Myocyte (in vitro differentiated cells): ENCODE data around the gene PHKB. TPM values are rescaled to one million over a fixed set of nuclear protein-coding genes. Genes with fewer than 3 reads are reported as not detected.
"Not testable (repeated sequence)": the region's sequence is repeated elsewhere in the genome, so short reads cannot be mapped to it uniquely, and the experiment has no call there.

Source experiments
- DNase-seq: peaks from one replicate; pipeline ENCODE4 v3.0.0-alpha.2; 2012; ENCODE audit warnings: low read depth
- total RNA-seq: library from RNA; depleted of rRNA; stranded (reverse); fragments of >200 nt; gene quantifications from 2 replicates; pipeline ENCODE4 v1.2.3, GENCODE V29; 2014

The PHKB gene
- total RNA-seq, 1 donor from 2014 or later, result 34.8 TPM

DNA sequence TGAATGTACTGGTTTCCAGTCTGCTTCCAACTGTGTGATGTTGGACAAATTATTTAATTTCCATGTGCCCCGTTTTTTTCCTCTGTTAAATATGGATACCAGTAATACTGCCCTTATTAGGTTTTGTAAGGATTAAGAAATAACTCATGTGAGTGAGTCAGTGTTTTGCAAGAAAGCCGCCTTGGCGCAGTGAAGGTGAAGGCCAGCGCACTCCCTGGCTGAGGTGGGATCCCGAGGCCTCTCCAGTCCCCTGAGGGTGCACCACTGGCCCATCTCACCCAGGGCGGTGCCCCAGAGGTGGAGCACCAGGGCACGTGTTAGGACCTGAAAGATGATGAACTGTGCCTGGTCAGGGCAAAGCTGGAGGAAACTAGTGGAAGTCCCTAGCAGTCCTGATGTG, 43.5 kb downstream of the PHKB start:
- DNase-seq, result no peak

DNA sequence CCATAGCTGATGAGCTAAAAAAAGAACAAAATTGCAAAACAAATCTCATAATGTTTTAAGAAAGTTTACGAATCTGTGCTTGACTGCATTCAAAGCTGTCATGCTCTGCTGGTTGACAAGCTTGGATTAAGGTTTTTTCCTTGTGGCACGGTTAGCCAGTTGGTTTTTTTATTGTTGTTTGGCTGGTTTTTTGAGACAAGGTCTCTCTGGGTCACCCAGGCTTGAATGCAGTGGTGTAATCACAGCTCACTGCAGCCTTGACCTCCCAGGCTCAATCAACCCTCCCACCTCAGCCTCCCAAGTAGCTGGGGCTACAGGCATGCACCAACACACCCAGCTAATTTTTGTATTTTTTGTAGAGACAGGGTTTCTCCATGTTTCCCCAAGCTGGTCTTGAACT, 45.7 kb downstream of the PHKB start:
- DNase-seq, result no peak

- no peak for DNase-seq
These were observed 46.6 kb downstream of the PHKB start for GRCh38 chr16:47507701-47508100.

GRCh38 chr16:47511882-47512281, 50.8 kb downstream of the PHKB start:
- no peak for DNase-seq

GRCh38 chr16:47519037-47519436, 57.9 kb downstream of the PHKB start:
- no peak for DNase-seq

DNA sequence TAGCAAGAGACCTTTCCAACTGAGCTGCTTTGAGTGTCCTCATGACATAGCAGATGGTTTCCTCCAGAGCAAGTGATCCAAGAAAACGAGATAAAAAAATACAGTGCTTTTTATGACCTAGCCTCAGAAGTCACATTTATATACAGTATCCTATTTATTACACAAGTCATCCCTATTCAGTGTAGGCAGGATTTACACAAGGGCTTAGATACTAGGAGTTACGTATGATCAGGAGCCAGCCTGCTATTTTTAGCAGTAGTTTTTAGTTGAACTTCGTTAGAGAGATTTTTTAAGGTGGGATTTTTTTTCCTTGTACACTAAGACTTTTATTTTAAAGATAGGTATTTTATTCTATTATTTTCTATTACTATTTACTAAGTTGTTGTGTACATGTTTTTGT, 58.4 kb downstream of the PHKB start:
- DNase-seq, result no peak

DNA sequence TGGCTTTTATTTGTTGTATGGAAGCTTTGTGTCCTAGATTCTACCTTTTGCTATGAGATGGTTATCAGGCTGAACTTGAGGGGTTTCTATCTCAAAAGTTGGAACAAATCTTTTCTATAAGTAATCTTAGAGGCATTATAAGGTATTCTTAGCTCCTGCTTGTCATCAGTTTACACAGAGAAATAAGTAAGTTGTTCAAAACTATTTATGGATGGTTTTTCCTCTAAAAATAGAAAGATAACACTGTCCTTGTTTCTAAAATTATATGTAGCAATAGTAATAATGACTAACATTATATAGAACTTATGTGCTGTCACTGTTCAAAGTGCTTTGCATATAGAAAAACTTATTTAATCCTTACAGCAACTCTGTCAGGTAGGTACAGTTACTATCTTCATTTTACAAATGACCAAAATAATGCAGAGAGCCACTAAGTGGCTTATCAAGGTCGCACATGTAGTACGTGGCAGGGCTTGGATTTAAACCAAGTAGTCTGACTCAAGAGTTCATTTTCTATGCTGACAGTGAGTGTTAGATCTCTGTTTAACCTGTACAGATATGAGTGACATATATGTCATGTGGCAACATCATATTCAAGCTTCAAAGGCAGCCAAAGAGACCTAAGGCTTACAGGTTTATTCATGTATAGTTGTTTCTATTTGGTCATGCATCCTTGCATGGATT, 59.0 kb downstream of the PHKB start:
- no peak for DNase-seq

DNA sequence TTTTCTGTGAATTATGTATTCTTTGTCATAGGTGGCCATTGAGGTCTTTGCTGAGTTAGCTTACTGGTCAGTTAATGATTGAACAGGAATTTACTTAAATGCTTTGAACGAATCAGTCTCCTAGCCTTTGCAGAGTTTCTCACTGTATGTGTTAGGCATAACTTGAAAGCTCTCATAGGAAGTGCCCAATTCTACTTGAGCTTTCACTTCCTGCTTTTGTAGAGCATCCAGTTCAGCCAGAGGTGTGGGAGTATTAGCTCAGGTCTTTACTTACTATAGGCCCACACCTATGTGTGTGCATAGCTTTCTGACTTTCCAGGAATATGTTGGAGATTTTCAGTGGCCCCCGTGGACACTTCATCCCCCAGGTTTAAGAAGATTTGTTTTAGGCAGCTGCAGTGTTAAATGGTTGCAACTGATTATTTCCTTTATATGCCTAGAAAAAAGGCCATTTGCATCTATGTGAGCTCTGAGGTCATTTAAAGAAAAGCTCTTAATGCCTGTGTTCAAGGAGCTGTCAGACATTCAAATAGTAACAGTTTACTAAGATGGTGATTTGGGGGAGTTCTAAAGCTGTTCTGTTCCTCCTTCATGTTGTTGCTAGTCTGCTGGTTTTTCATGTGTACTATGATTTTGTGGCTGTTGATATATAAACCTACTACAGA, 62.3 kb downstream of the PHKB start:
- DNase-seq, result no peak

DNA sequence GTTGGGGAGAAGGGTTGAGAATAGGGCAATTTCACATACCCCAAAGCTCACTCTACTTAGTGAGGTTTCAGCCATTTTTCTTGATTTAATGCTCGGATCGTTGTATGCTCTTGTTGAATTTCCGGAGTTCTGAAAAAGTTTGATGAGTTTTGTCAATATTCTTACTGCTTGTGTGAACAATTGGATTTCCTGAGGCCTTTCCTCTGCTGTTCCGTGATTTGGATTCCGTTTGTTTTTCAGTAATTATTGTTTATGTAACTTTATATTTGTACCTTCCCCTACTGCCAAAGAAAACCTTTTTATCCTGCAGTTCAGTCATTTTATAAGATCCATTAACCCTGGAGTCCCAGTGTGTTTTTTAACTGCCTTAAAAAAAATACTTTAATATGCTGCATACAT, 62.9 kb downstream of the PHKB start:
- DNase-seq, result no peak

DNA sequence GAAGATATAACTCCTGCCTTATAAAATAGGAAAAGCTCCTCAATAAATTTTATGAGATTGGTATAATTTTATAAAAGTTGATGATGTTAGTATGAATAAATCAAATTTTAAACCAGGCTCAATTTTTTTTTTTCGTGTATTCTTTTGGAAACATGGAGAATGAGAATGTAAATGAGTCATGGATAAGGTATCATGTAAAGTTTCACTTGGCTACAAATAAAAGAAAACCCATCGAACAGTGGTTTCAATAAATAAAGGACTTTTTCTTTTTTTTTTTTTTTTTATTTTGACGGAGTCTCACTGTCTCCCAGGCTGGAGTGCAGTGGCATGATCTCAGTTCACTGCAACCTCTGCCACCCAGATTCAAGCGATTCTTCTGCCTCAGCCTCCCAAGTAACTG, 67.3 kb downstream of the PHKB start:
- no peak for DNase-seq

DNA sequence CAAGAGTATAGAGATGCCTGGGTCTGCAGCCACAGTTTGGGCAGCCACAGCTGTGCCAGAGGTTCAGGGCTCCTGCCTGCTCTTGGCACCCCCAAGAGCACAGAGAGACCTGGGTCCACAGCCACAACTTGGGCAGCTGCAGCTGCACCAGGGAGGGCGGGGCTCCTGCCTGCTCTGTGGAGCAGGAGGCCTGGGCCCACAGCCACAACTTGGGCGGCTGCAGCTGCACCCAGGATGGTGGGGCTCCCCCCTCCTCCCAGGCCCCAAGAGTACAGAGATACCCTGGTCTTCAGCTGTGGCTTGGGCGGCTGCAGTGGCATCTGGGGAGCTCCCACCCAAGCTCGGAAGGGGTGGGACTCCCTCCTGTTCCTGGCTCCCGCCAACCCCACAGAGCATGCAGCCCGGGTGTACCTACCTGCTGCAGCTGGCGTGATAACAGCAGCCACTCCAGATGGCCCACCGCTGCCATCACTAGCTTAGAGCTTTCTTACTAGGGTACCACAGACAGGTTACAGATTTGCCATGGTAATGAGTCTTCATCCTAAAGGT, 72.7 kb downstream of the PHKB start:
- peak; percentile 6 for DNase-seq

DNA sequence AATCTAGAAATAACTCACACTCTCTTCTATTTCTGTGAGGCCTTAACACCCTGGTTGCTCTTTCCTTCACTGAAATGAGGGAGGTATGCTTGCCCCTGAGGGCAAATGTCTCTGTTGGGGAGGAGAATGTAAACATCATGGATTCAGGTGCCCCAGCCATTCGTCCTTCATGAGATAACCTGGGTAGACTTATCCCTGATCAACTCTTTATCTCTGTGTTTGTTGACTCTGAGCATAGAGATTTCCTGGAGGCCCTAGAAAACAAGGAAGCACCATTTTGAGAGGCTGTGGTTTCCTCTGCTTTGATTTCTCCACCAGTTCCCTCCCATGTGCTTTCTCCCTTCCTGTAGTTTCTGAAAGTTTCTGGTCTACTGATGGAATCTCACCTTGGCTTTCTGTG, 77.3 kb downstream of the PHKB start:
- no peak for DNase-seq

DNA sequence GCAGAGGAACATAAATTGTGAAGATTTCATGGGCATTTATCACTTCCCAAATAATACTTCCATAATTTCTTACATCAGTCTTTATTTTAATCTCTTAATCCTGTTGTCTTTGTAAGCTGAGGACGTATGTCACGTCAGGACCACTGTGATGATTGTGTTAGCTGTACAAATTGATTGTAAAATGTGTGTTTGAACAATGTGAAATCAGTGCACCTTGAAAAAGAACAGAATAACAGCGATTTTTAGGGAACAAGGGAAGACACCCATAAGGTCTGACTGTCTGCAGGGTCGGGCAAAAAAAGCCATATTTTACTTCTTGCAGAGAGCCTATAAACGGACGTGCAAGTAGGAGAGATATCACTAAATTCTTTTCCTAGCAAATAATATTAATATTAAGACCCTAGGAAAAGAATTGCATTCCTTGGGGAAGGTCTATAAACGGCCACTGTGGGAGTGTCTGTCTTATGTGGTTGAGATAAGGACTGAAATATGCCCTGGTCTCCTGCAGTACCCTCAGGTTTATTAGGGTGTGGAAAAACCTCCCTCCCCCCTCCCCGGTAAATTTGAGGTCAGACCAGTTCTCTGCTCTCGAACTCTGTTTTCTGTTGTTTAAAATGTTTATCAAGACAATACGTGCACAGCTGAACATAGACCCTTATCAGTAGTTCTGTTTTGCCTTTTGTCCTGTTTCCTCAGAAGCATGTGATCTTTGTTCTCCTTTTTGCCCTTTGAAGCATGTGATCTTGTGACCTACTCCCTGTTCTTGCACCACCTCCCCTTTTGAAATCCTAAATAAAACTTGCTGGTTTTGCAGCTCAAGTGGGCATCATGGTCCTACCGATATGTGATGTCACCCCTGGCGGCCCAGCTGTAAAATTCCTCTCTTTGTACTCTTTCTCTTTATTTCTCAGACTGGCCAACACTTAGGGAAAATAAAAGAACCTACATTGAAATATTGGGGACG, 78.9 kb downstream of the PHKB start:
- not testable (repeated sequence) for DNase-seq

DNA sequence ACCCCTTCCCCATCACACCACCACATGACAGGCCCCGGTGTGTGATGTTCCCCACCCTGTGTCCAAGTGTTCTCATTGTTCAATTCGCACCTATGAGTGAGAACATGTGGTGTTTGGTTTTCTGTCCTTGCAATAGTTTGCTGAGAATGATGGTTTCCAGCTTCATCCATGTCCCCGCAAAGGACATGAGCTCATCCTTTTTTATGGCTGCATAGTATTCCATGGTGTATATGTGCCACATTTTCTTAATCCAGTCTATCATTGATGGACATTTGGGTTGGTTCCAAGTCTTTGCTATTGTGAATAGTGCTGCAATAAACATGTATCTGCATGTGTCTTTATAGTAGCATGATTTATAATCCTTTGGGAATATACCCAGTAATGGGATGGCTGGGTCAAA, 80.0 kb downstream of the PHKB start:
- not testable (repeated sequence) for DNase-seq

- DNase-seq, result not testable (repeated sequence)
These were observed 83.1 kb downstream of the PHKB start for GRCh38 chr16:47544255-47544654.

DNA sequence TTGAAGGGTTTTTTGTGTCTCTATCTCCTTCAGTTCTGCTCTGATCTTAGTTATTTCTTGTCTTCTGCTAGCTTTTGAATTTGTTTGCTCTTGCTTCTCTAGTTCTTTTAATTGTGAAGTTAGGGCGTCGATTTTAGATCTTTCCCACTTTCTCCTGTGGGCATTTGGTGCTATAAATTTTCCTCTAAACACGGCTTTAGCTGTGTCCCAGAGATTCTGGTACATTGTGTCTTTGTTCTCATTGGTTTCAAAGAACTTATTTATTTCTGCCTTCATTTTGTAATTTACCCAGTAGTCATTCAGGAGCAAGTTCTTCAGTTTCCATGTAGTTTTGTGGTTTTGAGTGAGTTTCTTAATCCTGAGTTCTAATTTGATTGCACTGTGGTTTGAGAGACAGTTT, 90.1 kb downstream of the PHKB start:
- DNase-seq, result not testable (repeated sequence)

- DNase-seq, result not testable (repeated sequence)
These were observed 90.6 kb downstream of the PHKB start for GRCh38 chr16:47551767-47552166.

- no peak for DNase-seq
These were observed 92.9 kb downstream of the PHKB start for GRCh38 chr16:47553853-47554564.

GRCh38 chr16:47554587-47554986, 93.5 kb downstream of the PHKB start:
- DNase-seq, result not testable (repeated sequence)

DNA sequence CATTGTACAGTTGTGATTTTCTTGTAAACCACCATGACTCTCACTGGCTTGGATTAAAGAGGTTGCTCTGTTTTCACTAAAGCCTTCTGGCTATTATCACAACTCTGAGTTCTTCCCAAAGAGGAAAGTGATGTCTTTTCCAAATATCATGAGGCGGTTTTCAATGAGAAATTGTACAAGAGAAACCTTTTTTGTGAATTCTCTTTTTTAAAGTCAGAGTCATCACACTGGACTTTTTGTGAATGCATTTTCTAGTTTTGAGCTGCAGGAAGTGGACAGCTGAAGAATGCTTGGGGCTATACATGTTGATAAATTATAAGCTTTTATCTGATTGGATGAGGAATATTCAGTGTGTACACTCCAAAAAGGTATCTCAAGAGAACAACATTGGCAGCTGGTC, 100.2 kb downstream of the PHKB start:
- no peak for DNase-seq

- no peak for DNase-seq
These were observed 101.2 kb downstream of the PHKB start for GRCh38 chr16:47562366-47562765.
